Osteocyte (in vitro differentiated cells): ENCODE measurements around the gene HES3. TPM values are rescaled to one million over a fixed set of nuclear protein-coding genes. Genes with fewer than 3 reads are reported as not detected.

ENCODE experiments used
- DNase-seq: peaks from one replicate; pipeline ENCODE4 v3.0.0; 2021; ENCODE audit warnings: mixed read lengths; ENCODE audit not compliant: unreplicated experiment; ENCODE audit errors: extremely low spot score
- H3K27ac Mint-ChIP-seq: one replicate; pipeline ENCODE4 v1.8.0; 2021; ENCODE audit warnings: mild to moderate bottlenecking, mixed read lengths; ENCODE audit not compliant: unreplicated experiment
- H3K27me3 Mint-ChIP-seq: one replicate; pipeline ENCODE4 v1.8.0; 2021; ENCODE audit warnings: mixed read lengths; ENCODE audit not compliant: unreplicated experiment
- H3K36me3 Mint-ChIP-seq: one replicate; pipeline ENCODE4 v1.8.0; 2021; ENCODE audit warnings: mixed read lengths; ENCODE audit not compliant: unreplicated experiment
- H3K4me1 Mint-ChIP-seq: one replicate; pipeline ENCODE4 v1.8.0; 2021; ENCODE audit warnings: mixed read lengths; ENCODE audit not compliant: unreplicated experiment
- H3K4me3 Mint-ChIP-seq: one replicate; pipeline ENCODE4 v1.8.0; 2021; ENCODE audit warnings: mild to moderate bottlenecking, moderate library complexity, mixed read lengths; ENCODE audit not compliant: unreplicated experiment
- H3K9me3 Mint-ChIP-seq: one replicate; pipeline ENCODE4 v1.8.0; 2021; ENCODE audit warnings: mixed read lengths; ENCODE audit not compliant: unreplicated experiment
- CTCF ChIP-seq: fragments of 200-600 bp; sonication (generic); IDR thresholded peaks from 2 replicates; pipeline ENCODE4 v1.5.0; 2021; ENCODE audit warnings: antibody characterized with exemption, mild to moderate bottlenecking, moderate library complexity
- total RNA-seq: library from RNA; stranded (reverse); gene quantifications from 2 replicates; pipeline ENCODE4 v1.2.1, GENCODE V29; 2021

HES3 gene
- total RNA-seq, 1 donor from 2014 or later: not detected

DNA sequence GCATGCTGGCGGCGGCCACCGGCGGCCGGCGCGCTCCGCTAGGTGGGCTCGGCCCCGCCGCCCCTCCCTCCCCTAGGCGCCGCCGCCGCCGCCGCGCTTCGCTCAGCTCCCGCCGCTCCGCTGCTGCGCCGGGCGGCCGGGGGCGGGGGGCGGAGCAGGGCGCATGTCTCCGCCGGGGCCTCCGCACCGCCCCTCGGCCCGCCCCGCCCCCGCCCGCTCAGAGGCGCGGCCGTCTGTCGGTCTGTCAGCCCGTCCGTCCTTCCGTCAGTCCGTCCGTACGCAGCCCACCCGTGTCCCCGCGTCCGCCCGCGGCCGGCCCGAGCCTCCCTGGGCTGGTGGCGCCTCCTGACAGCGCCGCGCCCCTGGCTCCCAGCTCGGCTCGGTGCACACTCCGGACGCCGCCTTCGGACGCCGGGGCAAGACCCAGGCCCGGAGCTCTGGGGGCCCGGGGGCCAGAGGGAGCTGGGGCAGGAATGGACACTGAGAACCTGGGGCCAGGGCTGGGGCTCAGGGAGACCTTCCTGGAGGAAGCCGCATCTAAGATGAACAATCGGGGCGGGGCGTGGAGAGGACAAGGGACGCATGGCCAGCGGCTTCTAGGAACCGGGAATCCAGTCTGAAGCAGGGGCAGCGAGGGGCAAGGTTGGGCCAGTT, 17.1 kb downstream of the HES3 start, which contains the start of gene GPR153:
Gene GPR153 (minus strand): TSS at position 138 of the 654 bp plus-strand sequence. CDS start 6,193 bp downstream, outside the sequence.
- no peak within 1 kb of the TSS for H3K27ac Mint-ChIP-seq
- no peak for DNase-seq
- no peaks in the 10 kb centered on the region for H3K9me3 Mint-ChIP-seq
- no peaks in the 10 kb centered on the region for H3K27me3 Mint-ChIP-seq
- H3K4me3 Mint-ChIP-seq: peak within 1 kb of the TSS; percentile 61
- no peak for TF ChIP-seq CTCF
- no peaks in the 10 kb centered on the region for H3K36me3 Mint-ChIP-seq
- peaks cover 3% of the 10 kb centered on the region for H3K4me1 Mint-ChIP-seq

DNA sequence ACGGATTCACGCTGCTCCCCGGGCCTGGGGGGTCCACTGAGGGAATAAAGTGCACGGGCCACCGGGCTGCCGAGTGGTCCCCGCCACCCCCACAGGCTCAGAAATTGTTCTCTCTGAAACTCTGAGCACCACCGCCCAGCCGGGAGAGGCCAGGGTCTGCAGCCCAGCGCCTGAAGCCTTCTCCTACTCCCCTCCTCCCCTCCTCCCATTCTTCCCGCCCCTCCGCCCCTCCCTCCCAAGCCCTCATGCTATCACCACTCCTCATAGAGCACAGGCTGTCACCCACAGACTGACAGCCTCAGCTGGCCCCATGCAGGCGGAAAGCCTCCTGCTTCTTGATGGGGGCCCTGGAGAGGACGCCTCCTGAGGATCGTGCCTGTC, 17.6 kb downstream of the HES3 start:
- Mint-ChIP-seq H3K4me3 (peak overlapping the region; percentile 61), H3K4me1 (peaks cover 3% of the 10 kb centered on the region), H3K36me3 (no peaks in the 10 kb centered on the region), H3K27me3 (no peaks in the 10 kb centered on the region), H3K27ac (no peak overlapping the region), H3K9me3 (no peaks in the 10 kb centered on the region)
- TF ChIP-seq CTCF: no peak
- DNase-seq: no peak

GRCh38 chr1:6262555-6263420, 18.8 kb downstream of the HES3 start:
- no peak for DNase-seq
- H3K36me3 Mint-ChIP-seq: no peaks in the 10 kb centered on the region
- H3K27me3 Mint-ChIP-seq: no peaks in the 10 kb centered on the region
- H3K4me3 Mint-ChIP-seq: no peak overlapping the region
- no peak for TF ChIP-seq CTCF
- no peak overlapping the region for H3K27ac Mint-ChIP-seq
- no peaks in the 10 kb centered on the region for H3K9me3 Mint-ChIP-seq
- H3K4me1 Mint-ChIP-seq: peaks cover 4% of the 10 kb centered on the region

DNA sequence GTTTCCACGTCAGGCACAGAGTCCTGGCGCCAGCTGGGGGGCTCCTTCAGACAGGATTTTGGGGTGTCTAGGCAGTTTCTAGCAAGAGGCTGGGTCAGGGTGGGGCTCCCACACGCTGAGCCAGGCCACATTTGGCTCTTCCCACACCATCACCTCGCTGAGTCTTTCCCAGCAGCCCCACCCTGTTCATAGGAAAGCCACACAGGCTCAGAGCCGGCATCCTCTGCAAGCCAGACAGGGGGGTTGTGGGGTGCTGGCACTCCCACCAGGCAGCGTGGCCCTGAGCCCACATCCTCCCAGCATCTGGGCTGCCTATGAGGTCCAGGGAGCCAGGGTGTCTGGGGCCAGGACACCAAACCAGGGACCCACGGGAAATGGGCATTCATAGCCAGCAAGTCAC, 19.7 kb downstream of the HES3 start:
- Mint-ChIP-seq H3K4me3 (no peak overlapping the region), H3K9me3 (no peaks in the 10 kb centered on the region), H3K27me3 (no peaks in the 10 kb centered on the region), H3K36me3 (no peaks in the 10 kb centered on the region), H3K27ac (no peak overlapping the region), H3K4me1 (peaks cover 4% of the 10 kb centered on the region)
- TF ChIP-seq CTCF: no peak
- DNase-seq: no peak

DNA sequence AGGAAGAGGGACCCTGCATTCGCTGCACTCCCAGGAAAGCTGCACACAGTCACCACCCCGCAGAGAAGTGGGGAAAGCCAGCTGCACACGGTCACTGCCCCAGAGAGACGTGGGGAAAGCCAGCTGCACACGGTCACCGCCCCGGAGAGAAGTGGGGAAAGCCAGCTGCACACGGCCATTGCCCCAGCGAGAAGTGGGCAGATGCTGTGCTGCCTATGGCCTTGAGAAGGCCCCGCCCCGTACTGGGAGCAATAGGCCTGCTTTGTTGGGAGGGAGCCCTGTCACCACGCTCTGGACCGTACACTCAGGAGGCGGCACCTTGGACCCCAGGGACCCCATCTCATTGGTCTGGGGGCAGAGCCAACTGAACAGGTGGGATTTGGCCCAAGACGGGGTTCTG, 21.2 kb downstream of the HES3 start:
- no peak for DNase-seq
- Mint-ChIP-seq H3K4me3 (no peak overlapping the region), H3K27ac (no peak overlapping the region), H3K9me3 (no peaks in the 10 kb centered on the region), H3K36me3 (no peaks in the 10 kb centered on the region), H3K27me3 (no peaks in the 10 kb centered on the region), H3K4me1 (peaks cover 9% of the 10 kb centered on the region)
- TF ChIP-seq CTCF: no peak
